Left lobe of liver (tissue), 2 donors: ENCODE measurements around the gene THSD4. TPM values are rescaled to one million over a fixed set of nuclear protein-coding genes. Genes with fewer than 3 reads are reported as not detected.
A peak's percentile ranks its signal among the peaks of the same experiment; 100 is the strongest.

ENCODE experiments used
- ATAC-seq: fragments of 200-7000 bp; cut with Tn5 transposase; one replicate; pipeline ENCODE4 v1.9.1; 2020; ENCODE audit warnings: mild to moderate bottlenecking, moderate library complexity
- DNase-seq: peaks from one replicate; pipeline ENCODE4 v3.0.0-alpha.2; 2020; ENCODE audit warnings: low spot score
- total RNA-seq: library from RNA; stranded (reverse); gene quantifications from one replicate; pipeline ENCODE4 v1.2.1, GENCODE V29; 2021
- donor health status: DM: no; HTN: no; CAD: no; lungs with moderate emphysema.
- donor health status: DM: no; HTN: yes; CAD: no.

Gene THSD4
- total RNA-seq, 1 donor from 2014 or later: 19.5 TPM

DNA sequence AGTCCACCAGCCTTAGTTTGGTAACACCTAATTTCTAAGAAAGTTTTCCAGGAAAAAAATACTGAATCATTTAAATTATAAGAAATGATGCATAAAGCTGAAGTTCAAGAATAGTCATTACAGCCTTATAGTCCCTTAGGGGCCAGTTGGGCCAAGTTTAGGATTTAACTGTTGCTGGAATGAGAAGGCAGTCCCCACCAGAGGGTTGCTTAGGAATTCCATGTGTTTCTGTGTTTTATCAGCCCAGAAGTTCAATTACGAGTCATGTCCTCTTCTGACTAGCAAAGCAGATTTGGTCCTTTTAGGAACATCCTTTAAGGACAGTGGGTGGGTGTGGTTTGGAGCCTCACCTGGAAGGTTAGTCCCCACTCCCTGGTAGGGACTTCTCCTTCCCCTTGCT, 638.1 kb downstream of the THSD4 start:
- ATAC-seq (no peak), DNase-seq (no peak)

DNA sequence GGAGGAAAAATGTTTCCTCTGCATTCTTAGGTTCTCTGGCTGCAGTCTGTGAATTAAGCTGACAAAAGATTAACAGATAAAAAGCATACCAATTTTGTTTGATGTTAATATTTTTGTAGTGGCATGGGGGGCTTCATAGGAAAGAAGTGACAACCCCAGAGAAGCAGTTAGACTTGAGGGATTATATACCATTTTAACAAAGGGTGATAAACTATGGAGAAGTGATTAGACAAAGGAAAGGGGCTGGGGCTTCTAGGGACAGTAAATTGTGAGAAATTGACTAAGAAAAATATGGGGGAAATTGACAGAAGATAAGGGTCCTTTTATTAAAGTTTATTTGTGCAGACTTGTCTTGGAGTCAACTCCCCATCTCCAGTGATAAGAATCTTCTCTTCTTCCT, 639.4 kb downstream of the THSD4 start:
- ATAC-seq: no peak
- DNase-seq: no peak

DNA sequence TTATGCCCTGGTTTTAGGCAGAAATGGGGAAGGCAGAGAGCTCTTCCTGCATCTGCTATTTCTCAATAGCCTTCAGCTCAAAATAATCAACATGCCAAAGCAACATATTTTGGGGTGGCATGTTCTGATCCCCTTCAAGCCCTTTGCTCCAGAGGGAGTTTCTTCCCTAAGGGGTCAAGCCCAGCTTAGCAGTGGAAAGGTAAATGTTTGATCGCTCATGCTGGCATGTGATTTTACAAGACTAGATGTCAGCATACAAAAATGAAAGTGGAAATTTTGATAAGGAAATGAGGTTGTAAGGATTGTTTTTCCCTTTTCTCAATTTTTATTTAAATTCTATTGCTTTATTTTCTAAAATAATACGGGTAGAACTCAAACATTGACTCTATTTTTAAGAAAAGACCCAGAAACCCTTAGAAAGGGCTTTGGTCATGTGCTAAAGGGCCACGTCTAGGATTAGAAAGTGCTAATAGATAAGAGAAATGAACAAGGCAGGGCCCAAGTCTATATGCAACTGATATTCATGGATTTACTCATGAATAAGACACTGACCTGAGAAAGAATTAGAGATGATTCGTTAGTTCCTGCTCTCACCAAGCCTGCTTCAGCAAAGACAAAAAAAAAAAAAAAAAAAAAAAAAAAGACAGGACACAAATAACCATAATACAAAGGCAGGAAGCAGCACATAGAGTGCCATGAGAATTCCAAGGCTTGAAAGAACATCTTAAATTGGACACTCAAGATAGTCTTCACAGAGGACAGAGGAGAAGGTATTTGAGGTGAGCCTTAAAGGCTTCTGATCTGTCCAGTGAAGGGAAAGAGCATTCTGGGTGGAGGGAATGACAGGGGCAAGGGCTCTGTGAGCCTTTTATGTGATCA, 640.1 kb downstream of the THSD4 start:
- peak; percentile 25 for ATAC-seq
- DNase-seq: no peak

DNA sequence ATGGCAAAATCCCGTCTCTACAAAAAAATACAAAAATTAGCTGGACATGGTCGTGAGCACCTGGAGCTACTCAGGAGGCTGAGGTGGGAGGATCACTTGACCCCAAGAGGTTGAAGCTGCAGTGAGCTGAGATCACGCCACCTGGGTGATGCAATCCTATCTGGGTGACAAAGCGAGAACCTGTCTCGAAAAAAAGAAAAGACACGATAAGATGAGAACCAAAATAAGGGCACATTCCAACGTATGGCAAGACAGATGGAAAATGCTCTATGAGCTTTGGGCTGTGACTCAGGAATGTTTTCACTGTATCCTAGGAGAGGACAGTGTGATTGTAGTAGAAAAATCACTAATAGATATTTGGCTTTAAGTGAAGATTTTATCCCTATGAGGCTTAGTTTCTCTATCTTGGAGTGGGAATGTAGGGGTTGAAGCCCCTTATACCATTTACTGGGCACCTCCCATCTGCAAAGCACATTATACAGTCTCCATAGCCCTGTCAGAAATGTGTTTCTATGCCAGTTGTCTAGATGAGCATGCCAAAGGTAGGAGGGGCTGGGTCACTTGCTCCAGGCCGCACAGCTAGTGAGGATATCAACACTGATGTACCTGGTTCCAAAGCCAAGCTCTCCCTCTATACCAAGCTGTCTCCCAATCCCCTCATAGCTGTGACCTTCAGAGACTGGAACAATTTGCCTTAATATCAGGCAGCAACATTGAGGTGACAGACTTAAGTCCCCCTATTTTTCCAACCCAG, 641.5 kb downstream of the THSD4 start:
- ATAC-seq (no peak), DNase-seq (no peak)

DNA sequence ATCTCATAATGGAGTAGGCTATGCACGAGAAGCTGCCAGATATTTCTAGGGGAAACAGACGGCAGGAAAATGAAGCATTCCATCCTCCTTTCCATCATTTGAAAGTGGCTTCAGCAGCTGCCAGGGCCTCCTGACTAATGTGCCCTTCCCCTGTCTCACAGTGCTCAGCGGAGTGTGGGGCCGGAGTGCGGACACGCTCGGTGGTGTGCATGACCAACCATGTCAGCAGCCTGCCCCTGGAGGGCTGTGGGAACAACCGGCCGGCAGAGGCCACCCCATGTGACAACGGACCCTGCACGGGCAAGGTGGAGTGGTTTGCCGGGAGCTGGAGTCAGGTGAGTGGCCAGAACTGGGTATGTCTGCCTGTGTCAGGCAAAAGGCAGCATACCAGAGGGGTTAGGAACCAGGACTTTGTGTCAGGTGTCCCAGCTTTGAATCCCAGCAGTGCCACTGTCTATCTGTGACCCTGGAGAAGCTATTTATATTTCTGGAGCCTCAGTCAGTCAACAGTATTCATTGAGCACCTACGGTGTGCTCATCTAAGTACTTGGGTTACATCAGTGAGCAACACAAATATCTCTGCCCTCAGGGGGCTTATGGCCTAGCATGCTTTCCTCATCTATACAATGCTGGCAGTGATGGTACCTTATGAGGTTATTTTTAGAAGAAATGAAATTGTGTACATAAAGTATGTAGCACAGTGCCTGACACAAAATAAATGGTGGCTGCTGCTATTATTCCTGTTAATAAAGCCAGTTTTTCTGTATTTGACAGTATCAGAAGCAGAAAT, 642.7 kb downstream of the THSD4 start:
- DNase-seq (no peak), ATAC-seq (no peak)

DNA sequence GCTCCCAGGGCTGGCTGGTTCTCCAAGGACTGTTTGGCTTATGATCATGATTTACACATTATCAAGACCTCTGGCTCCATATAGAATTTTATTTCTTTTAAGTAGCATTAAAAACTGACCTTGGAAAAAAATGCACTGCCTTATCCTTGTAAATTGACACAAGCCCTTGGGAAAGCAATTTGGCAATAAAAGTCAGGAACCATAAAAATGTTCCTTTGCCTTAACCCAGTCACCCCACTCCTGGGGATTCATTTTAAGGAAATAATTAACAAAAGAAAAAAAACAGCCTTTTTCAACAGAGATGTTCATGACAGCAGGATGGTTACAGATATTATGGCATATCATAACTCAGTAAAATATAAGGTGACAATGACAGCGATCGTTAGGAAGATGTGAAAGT, 643.4 kb downstream of the THSD4 start:
- no peak for ATAC-seq
- no peak for DNase-seq

DNA sequence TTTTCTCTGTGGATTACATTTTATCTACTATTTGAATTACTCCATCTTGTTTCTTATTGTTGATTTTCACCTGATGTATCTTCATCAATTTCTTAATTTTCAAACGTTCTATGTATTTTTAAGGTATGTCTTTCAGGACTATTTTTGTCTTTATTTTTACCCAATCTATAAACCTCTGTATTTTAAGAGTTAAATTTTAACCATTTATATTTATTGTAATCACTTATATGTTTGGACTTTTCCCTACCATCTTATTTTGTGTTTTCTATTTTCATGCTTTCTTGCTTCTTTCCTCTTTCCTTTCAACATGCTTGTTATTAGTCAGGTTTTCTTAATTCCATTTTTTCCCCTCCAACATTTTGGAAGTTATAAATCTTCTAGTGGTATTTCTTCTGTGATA, 645.6 kb downstream of the THSD4 start:
- DNase-seq (no peak), ATAC-seq (no peak)

DNA sequence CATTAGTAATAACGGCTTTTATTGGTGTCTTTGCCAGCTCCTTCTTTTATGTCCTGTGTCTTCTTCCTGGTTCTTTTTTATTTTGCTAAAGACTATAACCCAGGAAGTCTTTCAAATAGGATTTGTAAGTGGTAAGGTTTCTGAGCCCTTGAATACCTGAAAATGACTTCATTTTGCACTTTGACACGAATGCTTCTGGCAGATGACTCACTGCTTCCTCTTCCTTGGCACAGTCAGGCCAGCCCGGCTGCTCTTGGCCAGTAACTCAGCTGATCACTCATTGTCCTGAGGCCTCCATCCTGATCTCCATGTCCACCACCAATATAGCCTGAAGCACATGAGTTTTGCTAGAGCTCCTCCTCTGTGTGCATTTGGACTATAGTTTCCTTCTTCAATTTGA, 646.4 kb downstream of the THSD4 start:
- peak; percentile 67 for DNase-seq
- peak; percentile 97 for ATAC-seq

DNA sequence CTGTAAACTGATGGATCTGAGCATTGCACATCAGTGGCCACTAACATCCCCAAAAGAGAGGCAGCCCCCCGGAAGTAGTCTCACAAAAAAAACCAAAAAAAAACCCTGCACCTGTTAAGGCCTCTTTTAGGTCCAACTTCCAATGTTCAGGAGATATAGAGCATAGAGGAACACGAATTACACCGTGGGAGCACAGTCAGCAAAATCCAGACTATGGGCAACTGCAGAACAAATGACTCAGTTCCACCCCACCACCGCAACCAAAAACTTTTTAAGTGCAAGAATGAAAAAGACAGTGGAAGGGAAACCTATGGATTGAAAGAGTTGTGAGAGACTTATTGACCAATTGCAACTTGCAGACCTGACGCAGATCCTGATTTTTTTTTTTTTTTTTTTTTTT, 652.9 kb downstream of the THSD4 start:
- no peak for ATAC-seq
- DNase-seq: no peak

DNA sequence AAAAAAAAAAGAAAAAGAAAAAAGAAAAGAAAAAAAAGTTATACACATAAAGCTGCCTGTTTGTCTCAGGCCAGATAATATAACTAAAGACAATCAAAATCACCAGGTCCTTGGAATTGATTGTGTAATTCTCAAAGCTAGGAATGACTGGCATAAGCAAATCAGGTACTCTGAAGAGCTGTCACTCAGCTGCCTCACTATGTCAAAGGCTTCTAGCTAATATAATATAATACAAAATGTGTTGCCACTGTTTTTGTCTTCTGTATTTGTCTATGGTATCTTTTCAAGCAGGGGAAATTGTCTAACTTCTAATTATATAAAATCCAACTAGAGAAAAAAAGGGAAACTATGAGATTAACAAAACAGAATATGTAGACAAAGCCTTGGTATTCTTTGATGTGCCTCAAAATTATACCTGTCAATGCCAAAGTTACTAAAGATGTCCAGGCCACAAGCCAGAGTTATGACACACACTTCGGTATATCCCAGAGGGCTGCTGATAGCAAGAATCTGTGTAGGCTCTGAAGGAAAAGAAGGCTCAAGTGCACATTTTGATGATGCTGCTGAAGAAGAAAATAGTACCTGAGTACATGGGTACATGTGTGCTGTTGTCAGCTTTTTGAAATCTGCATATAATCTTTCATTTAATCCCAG, 658.1 kb downstream of the THSD4 start:
- DNase-seq (no peak), ATAC-seq (no peak)

DNA sequence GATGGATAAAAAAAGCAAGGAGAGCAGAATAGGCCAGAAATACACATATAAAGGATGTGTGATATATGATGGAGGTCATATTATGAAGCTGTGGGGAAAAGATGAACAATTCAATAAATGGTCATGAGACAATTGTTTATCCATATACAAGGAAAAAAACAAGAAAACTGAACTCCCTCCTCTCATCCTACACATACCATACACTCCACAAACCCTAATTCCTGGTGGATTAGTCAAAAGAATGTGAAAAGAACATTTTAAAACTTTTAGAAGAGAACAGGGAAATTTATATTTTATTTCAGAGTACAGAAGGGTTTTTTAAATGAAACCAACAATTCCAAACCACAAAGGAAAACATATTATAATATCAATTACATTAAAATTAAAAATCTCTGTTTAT, 660.6 kb downstream of the THSD4 start:
- ATAC-seq (no peak), DNase-seq (no peak)

DNA sequence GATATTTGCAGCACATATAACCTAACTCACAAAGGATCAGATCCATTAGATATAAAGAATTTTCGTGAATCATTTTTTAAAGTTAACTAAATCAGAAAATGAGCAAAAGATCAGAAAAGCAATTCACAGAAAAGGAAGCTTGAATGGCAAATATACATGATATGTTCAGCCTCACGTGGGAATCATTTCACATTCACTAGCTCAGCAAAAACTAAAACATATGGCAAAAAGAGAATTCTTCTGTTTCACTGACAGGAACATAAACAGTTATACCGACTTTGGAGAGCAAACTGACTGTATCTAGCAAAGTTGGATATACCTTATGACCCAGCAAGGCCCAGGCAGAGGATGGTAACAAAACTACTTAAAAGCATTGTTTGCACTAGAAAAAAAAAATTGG, 661.0 kb downstream of the THSD4 start:
- DNase-seq: no peak
- no peak for ATAC-seq

DNA sequence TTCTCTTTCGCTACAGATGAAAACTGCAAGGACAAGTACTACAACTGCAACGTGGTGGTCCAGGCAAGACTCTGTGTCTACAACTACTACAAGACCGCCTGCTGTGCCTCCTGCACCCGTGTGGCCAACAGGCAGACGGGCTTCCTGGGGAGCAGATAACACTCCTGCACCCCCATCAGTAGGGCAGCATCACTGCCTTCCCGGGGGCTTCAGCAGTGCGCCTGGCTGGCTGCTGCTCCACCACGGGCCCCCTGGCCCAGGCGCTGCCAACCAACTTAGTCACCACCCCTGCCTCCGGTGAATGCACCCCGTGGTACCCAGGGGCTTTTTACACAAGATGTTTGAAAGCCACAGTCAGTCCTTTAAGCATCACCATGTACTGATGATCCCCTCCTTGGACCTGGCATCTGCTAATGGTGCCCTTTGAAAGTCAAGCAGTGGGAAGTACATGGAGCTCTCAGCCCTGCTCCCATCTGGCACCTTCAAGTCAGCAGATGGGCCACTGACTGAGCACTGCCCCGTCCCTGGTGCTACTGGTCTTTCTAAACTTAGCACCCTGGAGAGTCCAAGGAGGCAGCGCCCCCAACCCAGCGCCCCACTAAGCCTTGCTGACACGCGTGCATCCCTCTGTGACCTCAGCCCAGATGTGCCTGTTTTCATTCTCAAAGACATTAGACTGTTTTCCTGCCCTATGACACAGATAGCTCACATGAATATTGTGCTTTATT, 662.1 kb downstream of the THSD4 start:
- DNase-seq (no peak), ATAC-seq (no peak)

DNA sequence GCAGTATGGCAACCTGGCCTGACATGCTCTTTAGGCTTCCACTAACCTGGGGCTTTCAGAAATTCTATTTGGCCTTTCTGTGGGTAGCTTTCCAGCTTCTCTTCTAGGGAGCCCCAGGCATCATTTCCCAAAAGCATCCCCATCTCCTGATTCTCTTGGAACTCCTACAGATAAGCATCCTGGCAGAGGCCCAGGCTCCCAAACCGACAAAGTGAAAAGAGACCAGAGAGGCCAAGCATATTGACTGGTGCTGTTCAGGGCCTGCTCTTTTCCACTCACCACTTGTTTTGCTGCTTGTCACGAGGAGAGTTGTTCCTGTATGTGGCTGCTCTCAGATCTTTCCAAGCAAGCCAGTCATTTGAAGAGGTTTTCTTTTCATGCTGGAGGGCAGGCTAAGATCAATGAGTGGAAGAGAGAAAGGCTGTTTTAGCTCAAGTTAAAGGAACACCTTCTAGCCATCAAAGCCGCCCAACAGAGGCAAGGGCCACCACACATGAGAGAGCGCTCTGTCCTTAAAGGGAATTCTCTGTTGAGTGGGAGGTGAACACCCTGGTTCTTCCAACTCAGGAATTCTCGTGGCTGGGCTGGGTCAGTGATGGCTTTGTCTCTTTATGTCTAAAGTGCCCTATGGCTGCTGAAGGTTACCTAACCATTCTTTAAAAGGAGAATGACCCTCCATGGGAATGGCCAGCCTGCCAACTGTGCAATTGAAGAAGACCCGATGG, 664.0 kb downstream of the THSD4 start:
- no peak for DNase-seq

DNA sequence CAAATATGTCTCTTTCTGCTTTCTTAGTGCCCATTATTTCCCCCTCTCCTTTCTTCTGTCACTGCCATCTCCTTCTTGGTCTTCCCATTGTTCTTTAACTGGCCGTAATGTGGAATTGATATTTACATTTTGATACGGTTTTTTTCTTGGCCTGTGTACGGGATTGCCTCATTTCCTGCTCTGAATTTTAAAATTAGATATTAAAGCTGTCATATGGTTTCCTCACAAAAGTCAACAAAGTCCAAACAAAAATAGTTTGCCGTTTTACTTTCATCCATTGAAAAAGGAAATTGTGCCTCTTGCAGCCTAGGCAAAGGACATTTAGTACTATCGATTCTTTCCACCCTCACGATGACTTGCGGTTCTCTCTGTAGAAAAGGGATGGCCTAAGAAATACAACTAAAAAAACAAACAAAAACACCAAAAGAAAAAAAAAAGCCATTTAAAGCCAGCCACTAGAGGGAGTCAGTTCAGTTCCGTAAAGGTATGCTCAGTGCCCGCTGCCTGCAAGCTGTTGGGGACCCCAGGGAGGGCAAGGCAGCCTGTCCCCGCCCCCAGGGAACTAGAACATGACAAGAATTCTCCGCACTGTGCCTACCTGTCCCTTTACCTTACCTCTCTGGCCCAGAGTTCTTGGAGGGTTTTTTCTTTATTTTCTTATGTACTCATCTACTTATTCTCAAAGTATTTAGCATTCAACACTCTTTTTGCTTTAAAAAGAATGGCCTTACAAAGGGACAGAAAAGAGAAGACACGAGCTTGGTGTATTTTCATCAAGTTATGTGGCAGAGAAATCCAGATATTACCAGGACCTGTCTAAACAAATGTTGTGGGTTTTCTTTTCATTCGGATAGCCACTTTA, 665.1 kb downstream of the THSD4 start:
- ATAC-seq: peak; percentile 78
- no peak for DNase-seq

More for the DNA sequence above, 664.0 kb downstream of the THSD4 start:
- no peak for ATAC-seq

DNA sequence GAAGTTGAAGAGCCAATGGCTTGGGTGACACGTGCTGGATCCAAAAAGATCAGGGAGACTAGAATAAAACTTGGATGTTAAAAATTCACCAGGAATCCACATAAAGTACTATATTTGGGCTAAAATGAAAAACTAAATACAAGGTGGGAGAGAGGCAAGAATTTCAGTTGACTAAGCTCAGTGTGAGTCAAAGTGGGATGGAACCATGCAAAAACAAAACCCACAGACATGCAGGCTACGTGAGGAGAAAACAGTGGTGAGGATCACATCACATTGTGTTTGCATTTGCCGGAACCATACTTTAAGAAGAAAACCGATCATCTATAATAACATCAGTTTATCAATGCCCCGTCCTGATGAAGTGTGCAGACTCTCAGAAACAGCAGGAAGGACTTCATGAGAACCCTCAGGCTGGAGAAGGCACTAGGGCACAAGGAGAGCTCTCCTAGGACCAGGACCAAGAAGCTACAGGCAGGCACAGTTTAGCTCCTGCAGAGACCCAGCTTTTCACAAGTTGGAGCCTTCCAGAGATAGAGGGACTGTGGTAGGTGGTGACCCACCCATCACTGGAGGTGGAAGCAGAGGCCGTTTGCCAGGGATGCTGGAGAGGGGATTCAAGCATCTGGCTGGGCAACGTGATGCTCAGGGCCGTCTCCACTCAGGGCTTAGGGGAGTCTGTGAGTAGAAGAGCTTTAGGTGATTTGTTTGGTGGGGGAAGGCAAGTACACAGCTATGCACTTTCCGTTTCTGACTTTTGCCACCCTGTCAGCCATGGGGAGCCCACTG, 666.1 kb downstream of the THSD4 start:
- ATAC-seq (no peak), DNase-seq (no peak)

DNA sequence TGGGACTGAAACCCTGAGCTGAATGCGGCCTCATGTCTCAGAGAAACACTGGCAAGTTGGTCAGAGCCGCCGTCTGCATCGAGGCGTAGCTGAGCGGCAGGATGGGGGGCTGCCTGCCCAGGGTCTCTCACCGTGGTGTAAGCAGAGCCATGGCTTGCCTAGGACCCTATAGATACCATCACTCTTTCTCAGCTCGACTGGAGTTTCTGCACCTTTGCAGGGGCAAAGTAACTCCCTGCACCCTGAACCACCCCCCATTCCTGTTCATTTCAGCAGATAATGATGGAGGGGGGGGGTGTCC, 666.6 kb downstream of the THSD4 start:
- DNase-seq (no peak), ATAC-seq (no peak)
